Measurements from ENCODE around the gene OR10A2. TPM values are rescaled to one million over a fixed set of nuclear protein-coding genes. Genes with fewer than 3 reads are reported as not detected.

The OR10A2 gene
- total RNA-seq, 1 donor from 2014 or later = not detected

- Histone ChIP-seq H3K4me3 (no peak overlapping the region), H3K27ac (replicated peaks) (no peak overlapping the region), H3K9me3 (replicated peaks) (peaks cover 11% of the 10 kb centered on the region), H3K4me1 (no peaks in the 10 kb centered on the region), H3K27me3 (ENCODE audit: low read depth) (peaks cover 6% of the 10 kb centered on the region), H3K36me3 (no peaks in the 10 kb centered on the region)
- intact Hi-C loops (cut with micrococcal nuclease) = no loop called here
- no peak for TF ChIP-seq CTCF (IDR thresholded peaks at IDR 0.05; ENCODE audit: borderline replicate concordance)
- no peak for DNase-seq
Observed at GRCh38 chr11:6825231-6825744, 37.6 kb upstream of the OR10A2 start.

GRCh38 chr11:6828103-6828502 is 34.8 kb upstream of the OR10A2 start:
- Histone ChIP-seq H3K4me3 (no peak overlapping the region), H3K9me3 (replicated peaks) (no peaks in the 10 kb centered on the region), H3K27ac (replicated peaks) (no peak overlapping the region), H3K36me3 (no peaks in the 10 kb centered on the region), H3K4me1 (no peaks in the 10 kb centered on the region), H3K27me3 (ENCODE audit: low read depth) (peaks cover 6% of the 10 kb centered on the region)
- no peak for TF ChIP-seq CTCF (IDR thresholded peaks at IDR 0.05; ENCODE audit: borderline replicate concordance)
- intact Hi-C loops (cut with micrococcal nuclease) = no loop called here
- no peak for DNase-seq

- Histone ChIP-seq H3K4me1 (no peaks in the 10 kb centered on the region), H3K27me3 (ENCODE audit: low read depth) (peaks cover 3% of the 10 kb centered on the region), H3K36me3 (no peaks in the 10 kb centered on the region), H3K27ac (replicated peaks) (no peak overlapping the region), H3K4me3 (no peak overlapping the region), H3K9me3 (replicated peaks) (no peaks in the 10 kb centered on the region)
- no peak for TF ChIP-seq CTCF (IDR thresholded peaks at IDR 0.05; ENCODE audit: borderline replicate concordance)
- intact Hi-C loops (cut with micrococcal nuclease) = no loop called here
- no peak for DNase-seq
Observed at GRCh38 chr11:6833356-6833755, 29.5 kb upstream of the OR10A2 start.

- intact Hi-C loops (cut with micrococcal nuclease) = no loop called here
- DNase-seq = no peak
- no peak for TF ChIP-seq CTCF (IDR thresholded peaks at IDR 0.05; ENCODE audit: borderline replicate concordance)
Observed at GRCh38 chr11:6834021-6834420, 28.8 kb upstream of the OR10A2 start.

GRCh38 chr11:6841694-6842093 is 21.2 kb upstream of the OR10A2 start:
- Histone ChIP-seq H3K27ac (replicated peaks) (no peak overlapping the region), H3K4me1 (no peaks in the 10 kb centered on the region), H3K9me3 (replicated peaks) (peaks cover 13% of the 10 kb centered on the region), H3K27me3 (ENCODE audit: low read depth) (peaks cover 5% of the 10 kb centered on the region), H3K36me3 (no peaks in the 10 kb centered on the region), H3K4me3 (no peak overlapping the region)
- TF ChIP-seq CTCF (IDR thresholded peaks at IDR 0.05; ENCODE audit: borderline replicate concordance) = no peak
- intact Hi-C loops (cut with micrococcal nuclease) = no loop called here
- DNase-seq = no peak

More at GRCh38 chr11:6834021-6834420, 28.8 kb upstream of the OR10A2 start:
- H3K4me3 ChIP-seq = no peak overlapping the region
- H3K27ac ChIP-seq (replicated peaks) = no peak overlapping the region
- H3K36me3 ChIP-seq = no peaks in the 10 kb centered on the region
- H3K4me1 ChIP-seq = no peaks in the 10 kb centered on the region
- no peaks in the 10 kb centered on the region for H3K9me3 ChIP-seq (replicated peaks)
- H3K27me3 ChIP-seq (ENCODE audit: low read depth) = no peaks in the 10 kb centered on the region

Data from left ventricle myocardium inferior (tissue), 1 donor.